WI38 (cell line): Measurements from ENCODE around the gene PMEPA1.

Source experiments
- H3K4me3 ChIP-seq: 2 replicates; pipeline ENCODE4 v1.5.1; 2011; ENCODE audit warnings: low read depth, mild to moderate bottlenecking, control low read depth, low read length
- TF ChIP-seq, protein P1 (sequence below): IDR thresholded peaks from 2 replicates; pipeline ENCODE4 v1.5.1; 2012; ENCODE audit warnings: low read depth, mild to moderate bottlenecking, control low read depth, low read length

PMEPA1 gene

DNA sequence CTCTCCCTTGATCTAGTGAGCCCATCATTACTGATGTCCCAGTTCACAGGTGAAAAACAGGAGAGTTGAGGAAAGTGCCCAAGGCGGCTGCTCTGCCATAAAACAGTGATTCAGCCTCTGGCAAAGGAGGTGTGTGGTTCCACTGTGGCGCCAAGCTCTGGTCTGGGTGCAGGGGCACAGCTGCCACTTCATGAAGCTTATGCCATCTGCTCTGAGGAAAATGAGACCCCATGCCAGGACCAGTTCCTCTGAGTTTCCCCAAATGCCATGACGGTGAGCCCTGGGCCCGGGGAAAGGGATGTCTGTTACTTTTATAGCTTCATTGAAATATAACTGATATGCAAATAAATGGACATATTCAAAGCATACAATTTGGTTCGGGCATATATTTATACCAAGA, 55.9 kb downstream of the PMEPA1 start:
- TF ChIP-seq, protein P1, sequence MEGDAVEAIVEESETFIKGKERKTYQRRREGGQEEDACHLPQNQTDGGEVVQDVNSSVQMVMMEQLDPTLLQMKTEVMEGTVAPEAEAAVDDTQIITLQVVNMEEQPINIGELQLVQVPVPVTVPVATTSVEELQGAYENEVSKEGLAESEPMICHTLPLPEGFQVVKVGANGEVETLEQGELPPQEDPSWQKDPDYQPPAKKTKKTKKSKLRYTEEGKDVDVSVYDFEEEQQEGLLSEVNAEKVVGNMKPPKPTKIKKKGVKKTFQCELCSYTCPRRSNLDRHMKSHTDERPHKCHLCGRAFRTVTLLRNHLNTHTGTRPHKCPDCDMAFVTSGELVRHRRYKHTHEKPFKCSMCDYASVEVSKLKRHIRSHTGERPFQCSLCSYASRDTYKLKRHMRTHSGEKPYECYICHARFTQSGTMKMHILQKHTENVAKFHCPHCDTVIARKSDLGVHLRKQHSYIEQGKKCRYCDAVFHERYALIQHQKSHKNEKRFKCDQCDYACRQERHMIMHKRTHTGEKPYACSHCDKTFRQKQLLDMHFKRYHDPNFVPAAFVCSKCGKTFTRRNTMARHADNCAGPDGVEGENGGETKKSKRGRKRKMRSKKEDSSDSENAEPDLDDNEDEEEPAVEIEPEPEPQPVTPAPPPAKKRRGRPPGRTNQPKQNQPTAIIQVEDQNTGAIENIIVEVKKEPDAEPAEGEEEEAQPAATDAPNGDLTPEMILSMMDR = no peak

DNA sequence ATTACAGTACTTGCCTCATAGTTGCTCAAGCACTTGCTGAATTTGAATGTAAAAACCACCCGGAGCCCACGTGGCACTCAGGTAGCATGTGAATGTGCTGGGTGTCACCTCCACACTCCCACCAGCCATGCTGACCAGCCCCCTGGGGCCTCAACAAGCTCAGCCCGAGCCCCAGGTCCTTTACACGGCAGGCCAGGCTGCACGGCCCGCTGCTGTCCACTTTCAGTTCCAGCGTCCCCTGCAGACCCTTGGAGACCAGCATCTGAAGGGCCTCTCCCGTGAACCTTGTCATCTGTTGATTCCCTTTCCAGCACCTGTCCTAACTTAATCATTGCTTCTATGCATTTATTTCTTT, 56.3 kb downstream of the PMEPA1 start:
- TF ChIP-seq, protein P1 = no peak
- H3K4me3 ChIP-seq = no peak overlapping the region

More for the DNA sequence above, 55.9 kb downstream of the PMEPA1 start:
- H3K4me3 ChIP-seq = no peak overlapping the region

DNA sequence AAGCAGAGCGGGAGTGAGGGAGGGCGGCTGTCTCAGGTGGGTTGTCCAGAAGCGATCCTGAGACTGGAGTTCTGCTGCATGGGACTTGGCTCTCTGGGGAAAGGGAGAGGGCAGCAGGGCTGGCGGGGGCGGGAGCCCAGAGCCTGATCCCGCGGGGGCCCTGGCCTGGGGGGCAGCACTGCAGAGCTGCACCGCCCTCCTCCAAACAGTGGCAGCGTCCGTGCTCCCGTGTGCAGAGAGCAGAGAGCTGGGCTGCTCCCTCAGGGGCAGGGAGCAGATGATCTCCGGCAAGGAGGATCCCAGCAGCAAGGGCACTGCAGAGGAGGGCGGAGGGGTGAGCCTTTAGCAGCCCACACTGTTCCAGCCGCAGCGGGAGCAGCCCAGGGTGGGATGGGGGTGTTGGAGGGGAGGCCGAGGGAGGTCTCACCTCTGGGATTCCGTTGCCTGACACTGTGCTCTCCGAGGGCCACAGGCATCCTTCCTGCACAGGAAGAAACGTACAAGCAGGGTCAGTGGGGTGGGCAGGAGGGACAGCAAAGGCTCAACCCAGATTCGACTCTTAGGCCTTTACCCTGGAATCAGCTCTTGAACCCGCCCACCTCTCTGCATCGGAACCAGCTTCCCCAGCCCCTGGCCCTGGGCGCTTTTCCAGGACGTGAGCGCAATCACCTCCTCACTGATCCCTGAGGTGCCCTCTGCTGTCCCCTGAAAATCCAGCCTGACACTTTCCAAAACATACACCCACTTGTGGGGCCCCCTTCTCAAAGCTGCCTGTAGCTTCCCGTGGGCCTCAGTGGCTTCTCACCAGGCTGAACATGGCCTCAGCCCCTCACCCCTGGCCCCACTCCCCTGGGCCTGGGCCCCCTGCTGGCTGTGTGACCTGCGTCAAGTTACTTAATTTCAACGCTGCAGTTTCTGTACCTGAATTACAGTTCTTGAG, 56.9 kb downstream of the PMEPA1 start:
- no peak overlapping the region for H3K4me3 ChIP-seq
- TF ChIP-seq, protein P1 = no peak

DNA sequence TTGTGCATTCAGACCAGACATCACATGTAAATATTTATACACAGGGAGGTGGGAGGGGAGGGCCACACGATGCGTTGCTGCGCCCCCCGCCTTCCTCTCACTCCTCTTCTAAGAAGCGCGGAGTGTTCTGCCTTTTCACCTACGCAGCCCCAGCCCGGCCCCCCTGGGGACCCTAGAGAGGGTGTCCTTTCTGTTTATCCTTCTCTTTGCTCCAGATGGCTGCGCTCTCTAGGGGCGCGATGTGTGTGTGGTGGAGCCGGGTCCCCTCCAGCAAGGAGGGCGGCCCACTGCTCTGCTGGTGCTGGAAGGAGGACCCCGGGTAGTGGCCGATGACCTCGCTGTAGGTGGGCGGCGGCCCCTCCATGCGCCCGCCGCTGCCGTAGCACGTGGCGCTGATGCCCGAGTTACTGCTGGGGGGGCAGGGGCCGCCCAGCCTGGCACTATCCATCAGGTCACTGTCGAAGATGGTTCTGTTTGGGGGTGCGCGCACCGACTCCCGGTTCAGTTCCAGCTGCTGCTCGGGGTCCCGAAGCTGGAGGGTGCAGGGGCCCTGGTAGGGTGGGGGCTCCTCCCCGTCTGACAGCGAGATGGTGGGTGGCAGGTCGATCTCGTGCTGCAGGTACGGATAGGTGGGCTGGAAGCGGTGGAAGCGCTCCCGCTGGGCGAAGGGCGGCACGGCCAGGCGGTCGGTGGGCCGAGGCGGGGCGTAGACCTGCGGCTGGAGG, 57.8 kb downstream of the PMEPA1 start:
- TF ChIP-seq, protein P1 = no peak
- no peak overlapping the region for H3K4me3 ChIP-seq

DNA sequence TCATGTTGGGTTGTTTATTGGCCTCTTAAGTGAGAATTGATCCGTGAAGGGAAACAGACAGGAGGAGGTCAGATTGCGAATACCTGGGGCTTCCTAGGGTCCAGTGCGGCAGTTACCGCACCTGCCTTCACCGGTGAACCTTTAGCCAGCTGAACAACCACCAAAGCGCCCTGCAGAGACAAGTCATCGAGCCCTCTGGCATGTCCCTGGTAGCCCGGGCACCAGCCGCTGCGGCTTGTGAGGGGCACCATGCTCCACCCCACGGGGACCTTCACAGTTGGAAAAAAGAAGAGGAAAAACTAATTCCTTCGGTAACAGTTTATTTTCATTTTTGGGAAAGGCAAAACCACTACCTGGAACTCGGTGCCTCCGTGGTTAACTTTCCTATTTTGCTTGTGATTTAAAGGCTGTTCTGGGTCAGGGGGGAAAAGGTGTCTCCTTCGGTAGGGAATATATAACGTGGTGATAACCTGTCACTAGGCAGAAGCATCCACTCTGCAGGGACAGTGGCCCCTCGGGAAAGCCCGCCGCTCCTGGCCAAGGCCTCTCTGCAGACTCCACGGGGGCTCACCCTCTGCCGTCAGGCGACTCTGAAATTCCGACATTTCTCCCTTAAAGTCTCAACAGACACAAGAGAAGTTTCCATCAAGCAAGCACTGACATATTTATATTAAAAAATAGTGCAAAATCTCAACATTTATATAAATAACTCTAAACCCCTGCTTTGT, 58.9 kb downstream of the PMEPA1 start:
- TF ChIP-seq, protein P1 = no peak
- no peak overlapping the region for H3K4me3 ChIP-seq

DNA sequence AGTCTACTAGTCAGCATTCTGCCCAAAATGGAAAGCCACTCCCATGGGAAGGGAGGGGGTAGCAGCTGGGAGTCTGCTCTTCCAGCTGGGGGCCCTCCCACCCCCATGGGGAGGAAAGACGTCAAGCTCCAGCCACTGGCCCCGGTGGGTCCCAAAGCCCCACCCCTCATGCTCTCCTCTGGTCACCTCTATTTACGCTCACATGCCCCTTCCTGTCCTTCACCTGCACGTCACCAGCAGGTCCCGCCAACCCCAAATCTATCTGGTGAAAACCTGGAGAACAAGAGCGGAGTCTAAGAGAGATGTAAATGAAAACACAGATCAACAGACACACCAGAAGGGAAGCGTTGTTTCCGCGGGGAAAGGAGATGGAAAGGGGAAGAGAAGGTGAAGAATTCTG, 59.5 kb downstream of the PMEPA1 start:
- no peak overlapping the region for H3K4me3 ChIP-seq

More for the DNA sequence above, 59.5 kb downstream of the PMEPA1 start:
- TF ChIP-seq, protein P1 = no peak
